Right lobe of liver (tissue), 4 donors: ENCODE measurements around the gene ALG1.
"Not testable (repeated sequence)": the region's sequence is repeated elsewhere in the genome, so short reads cannot be mapped to it uniquely, and the experiment has no call there.

Experiments used
- CTCF ChIP-seq, 4 donors: fragments of 200-600 bp in 3 of 4; fragments of 450-650 bp in 1 of 4; IDR thresholded peaks; one replicate each; pipeline versions ENCODE4 v1.5.1 to v1.8.0; 2016 to 2022; ENCODE audit warnings: antibody characterized with exemption in 4 of 4, mild to moderate bottlenecking in 2 of 4
- POLR2A ChIP-seq: fragments of 450-650 bp; IDR thresholded peaks from one replicate; pipeline ENCODE4 v1.6.1; 2017; ENCODE audit warnings: antibody characterized with exemption, mild to moderate bottlenecking
- donor health status: DM: no; HTN: no; CAD: no.
- donor health status: DM: no; HTN: no; CAD: no.
- donor health status: DM: no; HTN: yes; CAD: no.

GRCh38 chr16:5083646-5084045 is 12.0 kb downstream of the ALG1 start:
- TF ChIP-seq CTCF (IDR thresholded peaks at IDR 0.05); POLR2A: not testable (repeated sequence)
